LHCN-M2 (cell line): Measurements from ENCODE around the gene PSMB9. TPM values are rescaled to one million over a fixed set of nuclear protein-coding genes. Genes with fewer than 3 reads are reported as not detected.
"Not testable (repeated sequence)": the region's sequence is repeated elsewhere in the genome, so short reads cannot be mapped to it uniquely, and the experiment has no call there.

ENCODE experiments used
- DNase-seq: peaks from one replicate; pipeline ENCODE4 v3.0.0-alpha.2; 2012; ENCODE audit warnings: low read depth
- polyA plus RNA-seq: library from polyadenylated mRNA; unstranded; fragments of >200 nt; gene quantifications from one replicate; pipeline ENCODE4 v1.2.1, GENCODE V29; 2012; ENCODE audit warnings: missing spikeins
- total RNA-seq: library from RNA; depleted of rRNA; stranded (reverse); fragments of >200 nt; gene quantifications from 2 replicates; pipeline ENCODE4 v1.2.3, GENCODE V29; 2014; rRNA removed

PSMB9 gene
- 9.0 and 20.0 TPM in 2 replicates for total RNA-seq
- polyA plus RNA-seq, result 37.0 TPM

DNA sequence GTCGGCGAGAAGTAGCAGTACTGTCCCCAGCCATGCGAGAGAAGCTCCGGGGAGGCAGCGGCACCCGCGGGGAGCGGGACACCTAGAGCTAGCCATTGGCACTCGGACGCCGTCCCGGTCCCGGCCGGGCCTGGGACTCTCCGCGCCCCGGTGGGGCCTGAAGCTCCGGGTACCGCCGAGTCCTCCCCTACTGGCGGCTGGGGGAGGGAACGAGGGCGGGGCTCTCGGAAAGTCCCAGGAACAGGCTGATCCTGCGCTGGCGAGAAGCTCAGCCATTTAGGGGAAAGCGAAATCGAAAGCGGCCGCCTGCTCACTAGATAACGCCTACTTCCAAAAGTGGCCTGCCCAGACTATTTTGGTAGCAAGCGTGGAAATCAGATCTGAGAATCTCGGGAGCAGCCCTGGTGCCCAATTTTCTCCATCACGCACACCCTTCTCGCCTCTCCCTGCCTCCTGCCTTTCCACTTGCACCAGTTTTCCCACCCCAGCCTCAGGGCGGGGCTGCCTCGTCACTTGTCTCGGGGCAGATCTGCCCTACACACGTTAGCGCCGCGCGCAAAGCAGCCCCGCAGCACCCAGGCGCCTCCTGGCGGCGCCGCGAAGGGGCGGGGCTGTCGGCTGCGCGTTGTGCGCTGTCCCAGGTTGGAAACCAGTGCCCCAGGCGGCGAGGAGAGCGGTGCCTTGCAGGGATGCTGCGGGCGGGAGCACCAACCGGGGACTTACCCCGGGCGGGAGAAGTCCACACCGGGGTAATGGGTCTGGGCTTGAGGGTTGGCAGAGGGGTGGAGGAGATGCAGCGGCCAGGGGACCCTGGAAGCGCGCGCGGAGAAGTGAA, at the start of gene PSMB9, which contains the start of gene TAP1:
TSS of gene PSMB9 (plus strand) at position 652 of the 835 bp plus-strand sequence. CDS start at position 690, 38 bp downstream.
TSS of gene TAP1 (minus strand) at position 164 of the 835 bp plus-strand sequence. CDS start at position 96, 68 bp downstream.
- peak; percentile 92 for DNase-seq

DNA sequence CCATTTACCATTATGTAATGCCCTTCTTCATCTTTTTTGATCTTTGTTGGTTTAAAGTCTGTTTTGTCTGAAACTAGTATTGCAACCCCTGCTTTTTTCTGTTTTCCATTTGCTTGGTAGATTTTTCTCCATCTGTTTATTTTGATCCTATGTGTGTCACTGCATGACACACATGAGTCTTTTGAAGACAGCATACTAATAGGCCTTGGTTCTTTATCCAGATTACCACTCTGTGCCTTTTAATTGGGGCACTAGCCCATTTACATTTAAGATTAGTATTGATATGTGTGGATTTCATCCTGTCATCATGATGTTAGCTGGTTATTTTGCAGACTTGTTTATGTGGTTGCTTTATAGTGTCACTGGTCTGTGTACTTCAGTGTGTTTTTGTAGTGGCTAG, 48.6 kb upstream of the PSMB9 start:
- DNase-seq, result not testable (repeated sequence)

DNA sequence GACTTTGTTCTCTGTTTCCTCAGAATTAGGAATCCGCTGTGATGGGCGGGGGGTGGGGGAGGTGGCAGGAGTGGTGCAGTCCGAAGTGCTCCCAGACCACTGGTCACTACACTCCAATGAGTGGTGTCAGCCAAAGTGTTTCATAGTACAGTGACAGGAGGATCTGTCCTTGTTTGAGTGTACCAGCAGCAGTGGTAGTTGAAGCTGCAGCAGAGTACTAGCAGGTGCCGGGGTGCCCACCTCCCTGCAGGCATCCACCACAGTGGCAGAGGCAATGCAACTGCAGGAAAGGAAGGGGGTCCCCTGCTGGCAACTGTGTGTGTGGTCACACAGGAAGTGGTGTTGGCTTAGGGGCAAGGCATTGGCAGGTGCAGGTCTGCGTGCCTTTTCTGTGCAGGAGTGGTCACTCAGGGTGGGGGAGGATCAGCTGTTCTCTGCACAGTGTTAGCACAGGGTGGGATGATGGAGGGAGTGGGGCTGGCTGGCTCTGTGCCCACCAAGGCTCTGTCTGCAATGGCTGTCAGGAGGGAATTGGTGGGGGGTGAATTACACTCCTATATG, 46.9 kb upstream of the PSMB9 start:
- no peak for DNase-seq

GRCh38 chr6:32809171-32809570, 44.8 kb upstream of the PSMB9 start:
- DNase-seq, result no peak

DNA sequence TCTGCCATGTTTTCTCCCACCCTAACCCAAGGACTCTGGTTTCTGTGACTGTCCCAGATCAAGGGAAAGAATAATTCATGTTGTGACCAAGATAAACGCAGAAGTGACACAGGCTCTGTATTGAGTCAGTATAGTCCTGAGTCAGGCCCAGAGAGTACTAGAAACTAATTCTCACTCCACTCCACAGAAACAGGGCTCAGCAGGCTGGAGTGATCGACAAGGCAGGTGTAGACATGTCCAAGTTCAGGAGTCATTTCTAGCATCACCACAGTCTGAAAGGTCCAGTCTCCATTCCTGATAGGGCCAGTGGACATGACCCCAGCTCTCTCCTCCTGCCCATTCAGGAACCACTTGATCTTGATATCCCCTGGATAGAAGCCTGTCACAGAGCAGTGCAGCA, 39.8 kb upstream of the PSMB9 start:
- no peak for DNase-seq

DNA sequence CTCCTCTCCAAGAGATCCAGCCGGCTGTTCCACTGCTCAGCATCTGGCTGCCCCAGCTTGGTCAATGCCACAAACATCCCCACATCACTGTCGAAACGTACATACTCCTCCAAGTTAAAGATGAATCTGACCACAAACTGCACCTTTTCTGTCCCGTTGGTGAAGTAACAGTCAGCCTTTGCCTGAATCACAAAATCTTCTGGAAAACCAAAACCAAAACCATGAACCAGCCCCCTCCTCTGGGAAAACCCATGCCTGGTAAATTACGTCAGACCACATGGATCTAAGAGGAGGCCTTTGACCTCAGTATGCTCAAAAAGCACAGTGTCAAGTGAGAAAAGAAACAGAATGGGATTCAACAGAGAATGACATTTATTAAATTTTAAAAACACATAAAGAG, 38.9 kb upstream of the PSMB9 start:
- peak; percentile 61 for DNase-seq

DNA sequence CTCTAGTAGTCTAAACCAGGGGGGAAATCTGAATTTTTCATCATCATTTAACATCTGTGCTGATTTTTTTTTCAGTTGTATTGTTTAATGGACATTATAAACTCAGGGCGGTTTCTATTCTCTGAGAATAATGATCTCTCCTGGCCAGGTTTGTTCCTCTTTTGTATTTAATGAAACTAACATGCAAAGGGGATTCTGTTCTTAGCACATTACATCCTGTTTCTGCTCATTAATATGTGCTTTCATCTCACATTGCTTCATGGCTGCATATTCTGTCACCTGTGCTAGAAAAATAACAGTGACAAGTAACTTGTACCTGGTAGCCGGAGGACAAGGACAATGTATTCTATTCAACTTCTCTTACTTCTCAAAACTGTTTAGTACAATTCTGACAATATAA, 38.0 kb upstream of the PSMB9 start:
- no peak for DNase-seq

- DNase-seq, result no peak
Observed at GRCh38 chr6:32816746-32817204, 37.2 kb upstream of the PSMB9 start, which contains the start of gene HLA-DOB. HLA-DOB (minus strand) TSS chr6:32817002; CDS start chr6:32816951, 51 bp downstream.

- DNase-seq, result no peak
Observed at GRCh38 chr6:32818867-32819266, 35.1 kb upstream of the PSMB9 start.

DNA sequence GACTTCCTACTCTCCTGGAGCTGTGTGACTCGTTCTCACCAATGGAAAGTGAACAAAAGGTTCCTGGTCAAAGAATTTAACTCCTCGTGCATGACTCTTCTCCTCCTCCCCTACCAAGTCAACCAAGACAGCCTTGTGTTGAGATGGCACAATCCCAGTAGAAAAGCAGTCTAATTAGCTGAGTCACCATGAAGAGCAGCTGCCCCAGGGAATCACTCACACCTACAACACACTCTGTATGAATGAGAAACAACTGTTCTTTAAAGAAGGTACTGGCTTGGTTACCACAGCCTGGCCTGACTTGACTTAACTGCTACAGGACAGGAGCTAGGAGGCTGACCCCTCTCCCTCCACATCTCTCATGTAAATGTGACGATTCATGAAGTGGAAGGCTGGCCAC, 34.3 kb upstream of the PSMB9 start:
- DNase-seq, result peak; percentile 98

- DNase-seq, result peak; percentile 72
Observed at GRCh38 chr6:32825966-32826365, 28.0 kb upstream of the PSMB9 start.

- no peak for DNase-seq
Observed at GRCh38 chr6:32827025-32827424, 27.0 kb upstream of the PSMB9 start.

GRCh38 chr6:32829495-32829894, 24.5 kb upstream of the PSMB9 start:
- no peak for DNase-seq

- DNase-seq, result no peak
Observed at GRCh38 chr6:32830017-32830416, 24.0 kb upstream of the PSMB9 start.

- no peak for DNase-seq
Observed at GRCh38 chr6:32830936-32831335, 23.1 kb upstream of the PSMB9 start.

DNA sequence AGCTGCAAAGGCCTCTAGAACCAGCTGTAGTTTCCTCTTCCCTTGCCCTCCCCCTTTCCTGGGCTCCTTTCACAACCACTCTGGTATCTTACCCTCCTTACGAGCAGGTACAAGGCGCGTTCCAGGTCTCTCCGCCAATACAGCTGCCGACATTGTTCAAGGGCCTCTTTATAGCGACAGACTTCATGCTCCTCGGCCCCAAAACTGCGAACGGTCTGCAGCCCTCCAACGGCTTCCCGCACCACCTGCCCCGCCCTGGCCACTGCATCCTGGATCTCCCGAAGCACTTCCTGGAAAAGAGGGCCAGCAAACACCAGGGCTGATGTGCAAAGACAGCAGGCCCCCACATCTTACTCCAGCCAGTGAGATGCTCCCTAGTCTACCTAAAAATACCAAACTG, 21.5 kb upstream of the PSMB9 start:
- no peak for DNase-seq

DNA sequence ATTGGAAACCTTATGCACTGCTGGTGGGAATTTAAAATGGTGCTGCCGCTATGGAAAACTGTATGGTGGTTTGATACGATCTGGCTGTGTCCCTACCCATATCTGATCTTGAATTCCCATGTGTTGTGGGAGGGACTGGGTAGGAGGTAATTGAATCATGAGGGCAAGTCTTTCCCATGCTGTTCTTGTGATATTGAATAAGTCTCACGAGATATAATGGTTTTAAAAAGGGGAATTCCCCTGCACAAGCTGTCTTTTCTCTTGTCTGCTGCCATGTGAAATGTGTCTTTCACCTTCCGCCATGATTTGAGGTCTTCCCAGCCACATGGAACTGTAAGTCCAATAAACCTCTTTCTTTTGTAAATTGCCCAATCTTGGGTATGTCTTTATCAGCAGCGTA, 20.3 kb upstream of the PSMB9 start:
- DNase-seq, result no peak

- no peak for DNase-seq
Observed at GRCh38 chr6:32835167-32835893, 18.7 kb upstream of the PSMB9 start.

- DNase-seq, result no peak
Observed at GRCh38 chr6:32836873-32837272, 17.1 kb upstream of the PSMB9 start.

- DNase-seq, result no peak
Observed at GRCh38 chr6:32837651-32838113, 16.3 kb upstream of the PSMB9 start.

GRCh38 chr6:32838114-32838958, 15.7 kb upstream of the PSMB9 start, which contains the start of gene TAP2:
TAP2 (minus strand) TSS chr6:32838739; CDS start chr6:32838233, 506 bp downstream.
- DNase-seq, result peak; percentile 92
